ENCODE measurements around the gene PDGFA.

PDGFA gene

DNA sequence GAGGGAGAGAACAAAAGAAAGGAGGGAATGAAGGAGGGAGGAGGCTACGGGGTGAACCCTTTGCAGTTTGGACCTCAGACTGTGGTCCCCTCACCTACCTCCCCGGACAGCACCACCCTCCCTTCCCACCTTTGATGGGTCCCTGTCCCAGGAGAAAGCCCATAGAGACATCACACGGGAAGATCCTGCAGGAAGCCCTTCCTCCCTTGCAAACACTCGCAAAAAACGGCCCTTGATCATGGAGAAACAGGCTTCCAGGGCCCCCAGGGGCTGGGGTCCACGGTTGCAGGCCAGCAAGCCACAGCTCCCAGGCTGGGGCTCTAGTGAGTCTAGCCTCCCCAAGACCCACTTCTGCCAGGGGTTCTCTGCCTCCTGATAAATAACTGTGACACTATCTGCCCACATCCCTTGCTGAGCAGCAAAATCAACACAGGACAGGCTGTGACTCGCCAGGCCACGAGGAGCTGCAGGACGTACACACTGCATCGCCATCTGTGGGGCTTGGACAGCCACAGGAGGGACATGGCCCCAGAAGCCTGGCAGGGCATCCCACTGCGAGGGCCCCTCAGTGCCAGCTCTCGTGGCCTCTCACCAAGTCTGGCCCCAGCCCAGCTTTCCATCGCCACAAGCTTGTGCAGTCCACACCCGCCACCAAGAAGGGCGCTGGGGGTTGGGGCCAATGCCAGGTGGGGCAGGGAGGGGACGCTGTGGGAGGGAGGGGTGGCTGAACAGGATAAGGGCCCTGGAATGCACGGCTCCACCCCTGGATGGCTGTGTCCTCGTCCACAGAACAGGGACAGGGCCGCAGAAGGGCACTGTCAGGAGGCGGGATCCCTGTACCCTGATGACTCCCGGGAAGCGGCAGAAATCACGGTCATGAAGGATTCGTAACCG is 34.2 kb downstream of the PDGFA start:
- DNase-seq: no peak

DNA sequence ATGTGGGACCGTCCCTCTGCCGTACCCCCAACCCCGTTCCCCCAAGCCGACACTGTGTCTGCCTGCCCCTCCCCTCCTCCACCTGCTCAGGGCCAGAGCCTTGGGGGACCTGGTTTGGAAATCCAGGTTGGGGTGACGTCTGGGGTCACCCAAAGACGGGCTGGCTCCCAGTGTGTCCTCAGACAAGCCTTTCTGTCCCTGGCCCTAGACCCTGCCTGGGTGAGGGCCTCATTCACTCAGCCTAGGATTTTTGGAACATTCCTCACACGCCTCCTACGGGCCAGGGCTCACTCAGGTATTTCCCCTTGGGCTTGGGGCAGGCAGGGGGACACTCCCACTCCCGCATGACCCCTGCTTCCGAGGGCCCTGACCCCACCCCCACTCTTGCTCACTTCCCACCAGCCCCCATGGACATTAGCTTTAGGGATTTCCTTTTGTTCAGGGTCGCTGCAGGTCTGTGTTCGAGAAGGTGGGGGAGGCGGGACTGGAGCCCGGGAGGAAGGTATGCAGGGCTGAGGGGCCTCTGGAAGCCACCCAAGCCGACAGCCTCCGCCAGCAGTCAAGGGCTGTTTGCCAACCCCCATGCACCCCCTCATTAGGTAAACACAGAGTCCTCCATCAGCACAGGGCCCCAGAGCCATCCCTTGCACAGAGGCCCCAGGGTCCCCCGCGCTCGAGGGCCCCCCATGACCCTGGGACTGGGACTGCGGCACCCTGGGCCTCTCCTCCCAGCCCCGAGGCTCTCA is 35.1 kb downstream of the PDGFA start:
- no peak for DNase-seq

DNA sequence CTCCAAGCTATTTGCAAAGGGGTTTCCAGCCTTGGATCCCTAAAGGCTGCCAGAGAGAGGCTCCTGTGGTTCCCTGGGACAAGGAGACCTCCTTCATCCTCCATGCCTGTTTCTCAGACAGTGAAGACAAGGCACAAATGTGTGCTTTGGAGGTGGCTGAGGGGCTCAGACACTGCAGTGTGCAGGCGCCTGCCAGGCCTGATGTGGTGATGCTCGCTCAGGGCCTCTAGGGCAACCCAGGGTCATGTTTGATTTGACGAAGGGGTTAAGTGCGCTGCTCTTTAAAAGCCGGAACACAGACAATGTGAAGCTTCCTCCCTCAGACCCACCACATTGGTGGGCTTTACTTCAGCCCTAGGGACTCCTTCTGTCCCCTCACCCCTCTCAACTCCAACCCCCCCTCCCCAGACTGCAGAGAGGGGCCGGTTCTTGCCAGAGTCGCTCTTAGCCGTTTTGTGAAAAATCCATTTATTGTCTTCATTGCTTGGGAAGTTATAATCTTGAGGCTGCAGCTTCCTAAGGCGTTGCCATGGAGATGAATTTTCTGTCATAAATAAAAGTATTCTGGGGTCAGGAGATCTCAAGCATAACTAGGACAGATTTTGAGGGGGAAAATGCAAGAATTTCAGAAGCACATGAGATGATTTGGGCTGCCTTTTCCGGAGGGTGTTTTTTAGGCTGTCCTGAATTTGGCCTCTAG is 35.8 kb downstream of the PDGFA start:
- DNase-seq: no peak

DNA sequence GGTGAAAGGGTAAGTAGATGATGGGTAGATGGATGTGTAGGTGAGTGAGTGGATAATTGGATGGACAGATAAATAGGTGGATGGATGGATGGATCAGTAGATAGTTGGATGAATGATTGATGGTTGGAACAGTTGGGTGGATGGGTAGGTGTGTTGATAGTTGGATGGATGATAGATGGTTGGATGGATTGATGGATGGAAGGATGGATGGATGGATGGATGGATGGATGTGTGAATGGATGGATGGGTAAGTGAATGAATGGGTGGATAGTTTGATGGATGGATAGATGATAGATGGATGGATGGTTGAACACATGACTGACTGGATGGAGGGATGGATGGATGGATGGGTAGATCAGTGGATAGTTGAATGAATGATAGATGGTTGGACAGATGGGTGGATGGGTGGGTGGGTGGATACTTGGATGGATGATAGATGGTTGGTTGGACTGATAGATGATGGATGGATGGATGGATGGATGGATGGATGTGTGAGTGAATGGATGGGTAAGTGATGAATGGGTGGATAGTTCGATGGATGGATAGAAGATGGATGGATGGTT is 37.0 kb downstream of the PDGFA start:
- DNase-seq: no peak

DNA sequence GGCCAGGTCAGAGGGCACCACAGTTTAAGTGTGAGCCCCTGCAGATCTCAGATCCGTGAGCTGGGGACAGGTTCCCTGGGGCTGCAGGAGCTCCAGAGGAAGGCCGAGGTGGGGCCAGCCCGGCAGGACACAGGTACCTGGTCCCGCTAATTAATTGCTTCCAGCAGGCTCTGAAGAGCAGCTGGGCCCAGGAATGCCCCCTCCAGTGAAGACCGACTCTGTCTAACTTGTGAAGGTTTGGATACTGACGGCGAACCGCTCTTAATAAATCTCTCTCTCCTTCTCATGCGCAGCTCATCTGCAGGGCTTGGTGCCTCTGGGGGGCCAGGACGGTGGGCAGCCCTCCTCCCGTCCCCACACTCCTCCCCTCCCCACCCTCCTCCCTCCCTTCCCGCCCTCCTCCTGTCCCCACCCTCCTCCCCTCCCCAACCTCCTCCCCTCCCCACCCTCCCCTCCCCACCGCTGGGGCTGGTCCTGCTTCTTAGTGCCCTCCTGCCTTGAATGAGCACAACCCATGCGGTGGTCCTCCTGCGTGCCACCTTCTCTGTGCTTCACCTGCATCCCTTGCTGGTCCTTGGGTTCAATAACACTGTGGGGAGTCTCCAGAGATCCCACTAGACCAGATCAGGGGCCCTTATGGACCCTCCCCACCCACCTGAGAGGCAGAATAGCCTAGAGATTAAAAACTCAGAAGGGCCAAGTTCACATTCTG is 38.3 kb downstream of the PDGFA start:
- DNase-seq: no peak

DNA sequence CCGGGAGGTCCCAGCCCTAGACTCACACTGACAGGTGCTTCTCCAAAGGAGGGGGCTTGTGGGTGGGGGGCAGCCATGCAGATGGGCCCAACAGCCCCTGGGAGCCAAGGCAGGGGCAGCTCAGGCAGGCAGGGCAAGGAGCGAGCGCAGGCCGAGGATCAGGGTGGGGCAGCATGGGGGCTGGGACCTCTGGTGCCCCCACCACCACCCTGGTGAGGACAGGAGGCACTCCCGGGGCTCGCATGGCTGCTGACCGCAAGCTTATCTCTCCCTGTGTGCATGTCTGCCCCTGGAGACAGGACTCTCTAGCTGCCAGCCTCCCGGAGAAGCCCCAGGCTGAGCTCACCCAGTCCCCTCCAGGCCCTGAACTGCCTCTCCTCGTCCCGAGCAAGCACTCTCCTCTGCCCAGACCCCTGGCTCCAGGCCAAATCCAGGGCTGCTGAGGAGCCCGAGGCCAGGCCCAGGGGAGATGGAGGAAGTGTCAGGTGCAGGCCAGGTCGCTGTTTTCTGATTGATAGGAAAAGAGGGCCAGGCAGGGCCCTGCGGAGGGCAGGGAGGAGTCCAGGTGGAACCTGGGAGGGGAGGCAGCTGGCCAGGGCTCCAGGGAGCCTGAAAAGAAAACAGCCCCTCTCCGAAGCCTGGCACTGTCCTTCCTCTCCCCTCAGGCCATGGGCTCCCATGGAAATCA is 39.0 kb downstream of the PDGFA start:
- no peak for DNase-seq

DNA sequence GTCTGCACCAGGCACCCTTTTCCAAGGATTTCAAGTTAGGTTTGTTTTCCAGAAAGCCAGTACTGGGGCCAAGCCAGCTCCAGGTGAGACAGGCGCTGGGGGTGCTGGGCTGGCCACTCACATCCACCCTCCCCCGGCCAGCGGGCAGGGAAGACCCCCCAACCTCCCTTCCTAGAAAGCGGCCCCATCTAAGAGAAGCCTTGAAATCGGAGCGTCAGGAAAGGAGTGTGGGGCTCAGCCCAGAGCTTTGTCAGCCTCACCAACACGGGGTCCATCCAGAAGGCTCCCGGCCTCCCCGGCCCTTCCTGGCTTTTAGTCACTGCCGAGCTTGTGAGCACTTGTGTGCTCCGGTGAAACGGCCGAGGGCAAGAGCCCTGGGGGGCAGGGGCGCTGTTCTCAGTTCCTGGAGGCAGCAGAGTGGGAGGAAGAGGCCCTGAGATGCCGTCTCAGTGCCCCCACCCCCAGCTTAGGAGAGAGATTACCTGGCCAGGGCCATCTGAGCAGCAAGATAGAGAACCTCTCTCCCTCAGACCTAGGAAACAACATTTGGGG is 39.6 kb downstream of the PDGFA start:
- no peak for DNase-seq

DNA sequence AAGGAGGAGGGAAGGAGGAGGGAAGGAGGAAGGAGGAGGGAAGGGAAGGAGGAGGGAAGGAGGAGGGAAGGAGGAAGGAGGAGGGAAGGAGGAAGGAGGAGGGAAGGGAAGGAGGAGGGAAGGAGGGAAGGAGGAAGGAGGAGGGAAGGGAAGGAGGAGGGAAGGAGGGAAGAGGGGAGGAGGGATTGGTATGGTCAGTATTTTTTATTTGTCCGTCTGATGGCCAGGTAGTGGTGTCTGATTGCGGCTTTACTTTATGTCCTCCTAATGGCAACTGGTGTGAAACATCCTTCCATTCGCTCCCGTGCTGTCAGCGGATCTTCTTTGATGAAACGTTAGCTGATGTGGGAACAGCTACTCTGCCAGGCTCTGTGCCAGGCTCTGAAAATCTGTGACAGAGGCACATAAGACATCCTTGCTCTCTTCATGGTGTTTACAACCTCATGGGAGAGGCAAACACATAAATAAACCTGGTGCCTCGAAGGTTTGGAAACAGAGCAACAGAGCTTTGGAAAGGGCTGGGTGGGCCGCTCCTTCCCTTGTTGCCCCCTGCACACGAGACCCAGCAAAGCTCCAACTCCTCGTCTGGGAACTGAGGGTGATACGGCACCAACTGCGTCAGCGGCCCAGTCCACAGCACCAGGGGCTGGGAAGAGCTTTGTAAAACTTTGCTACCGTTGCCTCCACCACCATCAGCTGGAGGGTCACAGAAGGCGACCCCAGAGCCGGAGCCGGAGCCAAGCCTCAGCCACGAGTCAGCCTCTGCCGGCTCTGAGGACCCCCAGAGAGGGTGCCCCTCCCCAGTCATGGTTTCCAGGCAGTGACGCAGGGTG is 40.3 kb downstream of the PDGFA start:
- DNase-seq: no peak

DNA sequence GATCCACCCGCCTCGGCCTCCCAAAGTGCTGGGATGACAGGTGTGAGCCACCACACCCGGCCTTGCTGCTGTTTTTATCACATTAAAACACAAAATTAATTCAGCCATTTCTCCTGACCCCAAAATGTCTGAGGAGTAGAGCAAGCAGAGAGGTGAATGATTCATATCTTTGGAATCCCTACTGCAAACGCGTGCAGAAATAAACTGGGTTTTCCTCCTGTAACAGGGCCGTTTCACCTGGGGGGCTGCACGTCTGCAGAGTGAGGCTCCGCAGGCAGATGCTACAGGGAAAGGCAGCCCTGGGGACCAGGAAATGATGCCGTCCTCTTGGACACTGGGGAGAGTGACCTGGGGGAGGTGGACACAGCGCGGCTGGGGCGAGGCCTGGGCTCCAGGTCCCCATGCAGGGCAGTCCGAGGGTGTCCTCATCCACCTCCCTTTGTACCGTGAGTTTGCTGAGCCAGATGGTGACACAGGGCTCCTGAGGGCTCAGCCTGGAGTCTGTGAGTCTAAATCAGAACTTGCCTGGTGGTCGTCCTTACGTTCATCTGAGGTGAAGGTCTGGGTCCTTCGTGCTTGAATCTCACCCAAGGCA is 41.9 kb downstream of the PDGFA start:
- no peak for DNase-seq

DNA sequence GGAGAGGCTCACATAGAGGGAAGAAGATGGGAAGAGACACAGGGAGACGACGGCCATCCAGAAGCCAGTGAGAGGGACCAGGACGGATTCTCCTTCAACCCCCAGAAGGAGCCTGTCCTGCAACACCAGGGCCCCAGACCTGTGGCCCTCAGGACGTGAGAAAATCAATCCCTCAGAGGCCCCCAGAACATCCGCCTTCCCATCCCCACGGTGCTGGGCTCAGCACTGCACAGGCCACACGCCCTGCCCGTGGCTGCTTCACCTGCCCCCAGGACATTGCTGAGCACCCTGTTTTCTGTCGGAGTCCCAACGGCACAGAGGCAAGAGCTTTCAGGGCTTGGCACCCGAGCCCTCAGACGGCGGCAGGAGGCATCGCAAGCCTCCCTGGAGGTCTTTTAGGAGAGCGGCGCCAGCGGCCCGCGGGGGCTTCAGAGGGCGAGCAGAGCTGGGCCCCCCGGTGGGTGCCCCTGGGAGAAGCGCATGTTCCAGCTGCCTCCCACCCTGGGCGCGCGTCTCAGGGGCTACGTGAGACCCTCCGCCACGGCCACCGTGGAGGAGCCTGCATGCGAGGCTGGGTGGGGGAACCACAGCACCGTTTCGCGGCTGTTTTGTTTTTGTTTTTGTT is 42.8 kb downstream of the PDGFA start:
- DNase-seq: no peak

DNA sequence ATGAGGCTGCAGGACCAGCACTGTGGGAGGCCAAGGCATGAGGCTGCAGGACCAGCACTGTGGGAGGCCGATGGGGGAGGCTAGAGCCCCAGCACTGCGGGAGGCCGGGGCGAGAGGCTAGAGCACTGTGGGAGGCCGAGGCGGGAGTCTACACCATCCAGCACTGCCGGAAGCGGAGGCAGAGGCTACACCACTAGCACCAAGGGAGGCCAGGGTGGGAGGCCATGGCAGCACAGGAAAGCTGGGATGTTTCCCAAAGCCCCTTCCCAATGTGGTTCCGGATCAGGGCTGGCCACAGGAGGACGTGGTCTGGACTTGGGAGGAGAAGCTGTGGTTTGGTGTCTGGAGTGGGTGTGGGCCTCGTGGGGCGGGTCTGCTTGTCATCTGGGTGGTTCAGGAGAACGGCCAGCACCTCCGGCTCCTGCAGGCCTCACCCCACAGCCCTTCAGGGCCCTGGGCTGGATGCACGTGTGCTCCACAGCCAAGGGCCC is 43.6 kb downstream of the PDGFA start:
- no peak for DNase-seq

DNA sequence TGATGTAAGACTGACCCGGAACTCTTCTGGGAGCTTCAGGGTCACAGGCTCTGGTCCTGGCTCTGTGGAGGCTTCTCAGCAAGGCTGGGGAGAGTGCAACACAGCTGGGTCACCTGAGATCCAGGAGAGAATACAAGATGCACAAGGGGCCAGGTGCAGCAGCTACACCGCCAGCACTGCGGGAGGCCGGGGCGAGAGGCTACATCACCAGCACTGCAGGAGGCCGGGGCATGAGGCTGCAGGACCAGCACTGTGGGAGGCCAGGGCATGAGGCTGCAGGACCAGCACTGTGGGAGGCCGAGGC is 44.3 kb downstream of the PDGFA start:
- no peak for DNase-seq

DNA sequence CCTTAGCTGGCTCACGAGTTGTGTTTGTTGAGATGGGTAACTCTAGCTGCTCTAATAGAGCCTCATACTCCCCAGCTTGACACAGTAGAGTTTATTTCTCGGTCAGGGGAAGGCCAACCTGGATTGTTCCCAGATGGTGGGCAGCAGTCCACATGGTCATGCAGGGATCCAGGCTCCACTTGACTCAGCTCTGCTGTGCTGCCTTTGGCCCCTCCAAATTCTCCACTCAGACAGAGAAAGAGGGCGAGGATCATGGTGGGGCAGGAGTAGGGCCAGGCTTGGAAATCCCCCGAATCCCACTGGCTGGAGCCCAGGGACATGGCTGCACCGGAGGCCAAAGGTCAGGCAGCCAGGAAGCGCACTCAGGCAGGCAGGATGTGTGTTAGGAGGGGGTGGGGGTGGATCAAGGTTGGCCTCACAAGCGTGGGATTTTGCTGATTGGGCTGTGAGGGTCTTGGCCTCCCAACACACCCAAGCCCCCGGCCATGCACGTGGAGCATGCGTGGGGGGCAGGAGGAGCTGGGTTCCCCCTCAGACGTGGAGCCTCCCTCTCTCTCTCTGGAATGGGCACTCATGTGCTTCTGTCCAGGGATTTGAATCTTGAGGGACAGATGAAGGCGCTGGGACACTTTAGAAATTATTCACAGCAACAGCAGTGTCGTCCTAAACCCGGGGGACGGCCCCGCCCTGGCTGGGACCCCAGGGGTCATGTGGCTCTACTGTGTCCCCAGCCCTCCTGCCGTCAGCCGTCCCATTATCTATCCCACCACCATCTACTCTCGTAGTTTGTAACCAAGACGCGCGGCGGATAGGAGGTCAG is 44.8 kb downstream of the PDGFA start:
- DNase-seq: no peak

DNA sequence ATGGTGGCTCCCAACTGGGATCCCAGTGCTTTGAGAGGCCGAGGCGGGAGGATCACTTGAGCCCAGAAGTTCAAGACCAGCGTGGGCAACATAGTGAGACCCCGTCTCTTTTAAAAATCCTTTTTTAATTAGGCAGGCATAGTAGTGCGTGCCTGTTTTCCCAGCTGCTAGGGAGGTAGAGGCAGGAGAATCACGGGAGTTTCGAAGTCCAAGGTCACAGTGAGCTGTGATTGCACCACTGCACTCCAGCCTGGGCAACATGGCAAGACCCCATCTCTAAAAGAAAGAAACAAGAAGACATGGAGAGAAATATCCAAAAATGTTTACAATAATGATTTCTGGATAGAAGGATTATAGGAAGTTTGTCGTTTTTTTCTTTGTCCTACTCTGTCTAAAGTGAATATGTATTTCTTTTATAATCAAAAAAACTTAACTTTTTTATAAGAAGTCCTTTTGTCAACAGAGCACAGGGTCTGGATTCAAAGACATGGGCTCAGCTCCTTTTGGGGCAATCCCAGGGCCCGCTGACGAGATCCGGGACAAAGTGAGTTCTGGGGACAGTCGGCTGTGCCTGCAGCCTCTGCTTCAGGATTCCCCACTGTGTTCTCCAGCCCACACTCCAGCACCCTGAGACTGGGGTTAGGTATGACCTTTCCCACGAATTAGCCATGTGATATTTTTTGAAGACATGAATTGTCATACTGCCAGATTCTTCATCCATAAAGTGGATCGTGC is 45.6 kb downstream of the PDGFA start:
- DNase-seq: no peak

DNA sequence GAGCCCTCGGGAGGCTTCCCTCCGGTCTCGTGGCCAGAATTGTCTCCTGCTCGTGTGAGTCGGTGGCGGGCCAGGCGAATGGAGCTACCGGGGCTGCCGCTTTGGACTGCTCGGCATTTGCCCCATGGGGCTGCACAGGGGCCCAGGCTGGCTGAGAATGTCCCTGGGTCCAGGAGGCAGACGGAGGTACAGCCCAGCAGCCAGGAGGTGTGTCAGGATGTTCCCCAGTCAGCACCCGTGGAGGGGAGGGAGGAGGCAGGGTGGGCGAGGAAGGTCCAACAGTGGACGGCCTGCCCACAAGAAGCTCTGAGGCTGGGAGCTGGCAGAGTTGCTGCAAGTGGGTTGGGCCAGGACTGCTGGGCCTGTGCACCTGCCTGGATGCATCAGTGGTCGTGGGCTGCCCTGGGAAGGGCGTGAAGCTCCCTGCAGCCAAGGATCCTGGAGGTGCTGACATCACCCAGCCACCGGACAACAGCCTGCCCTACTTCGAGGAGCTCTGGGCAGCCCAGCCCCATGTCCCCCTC is 46.4 kb downstream of the PDGFA start:
- no peak for DNase-seq

DNA sequence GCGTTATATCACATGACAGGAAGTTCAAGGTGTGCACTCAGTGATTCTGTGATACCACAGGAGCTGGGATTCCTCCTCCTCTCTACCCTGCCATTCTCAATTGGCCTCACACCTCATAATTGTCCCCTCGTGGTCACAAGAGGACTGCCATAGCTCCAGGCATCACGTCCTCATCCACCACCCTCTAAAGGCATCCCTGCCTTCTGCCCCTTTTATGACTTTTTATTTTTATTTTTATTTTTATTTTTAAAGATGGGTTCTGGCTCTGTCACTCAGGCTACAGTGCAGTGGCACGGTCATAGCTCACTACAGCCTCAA is 47.0 kb downstream of the PDGFA start:
- no peak for DNase-seq

DNA sequence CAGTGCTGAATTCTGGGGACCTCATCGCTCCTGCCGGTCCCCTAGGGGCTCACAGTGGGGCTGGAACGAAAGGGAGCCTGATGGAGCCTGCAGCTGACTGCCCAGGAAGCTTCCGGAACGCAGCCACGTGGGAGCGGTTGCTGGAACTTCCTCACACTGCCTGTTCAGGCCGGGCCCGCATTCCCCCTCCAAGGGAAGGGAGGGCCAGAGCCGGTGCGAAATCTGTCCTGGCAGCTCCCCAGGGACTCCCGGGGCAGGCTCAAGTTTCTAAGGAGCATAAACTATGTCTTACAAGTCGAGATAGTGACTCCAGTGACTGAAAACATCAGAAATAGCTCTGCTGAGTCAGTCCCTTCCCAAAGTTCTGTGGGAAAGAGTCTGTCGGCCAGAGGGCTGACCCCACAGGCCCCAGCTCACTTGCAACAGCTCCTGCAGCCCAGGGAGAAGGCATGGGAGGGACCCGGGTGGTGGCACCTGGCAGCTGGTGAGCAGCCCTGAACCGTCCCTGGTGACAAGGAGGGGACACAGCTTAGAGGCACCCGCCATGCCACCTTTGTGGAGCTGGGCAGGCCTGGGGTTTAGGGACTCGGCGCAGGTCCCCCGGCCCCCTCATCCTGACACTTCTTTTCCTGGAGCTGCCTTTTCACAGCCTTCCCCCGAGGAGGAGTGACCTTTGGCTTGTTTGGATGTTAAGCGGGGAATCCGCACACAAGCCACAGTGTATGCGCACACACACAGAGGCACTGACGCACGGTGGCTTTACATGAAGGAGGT is 47.6 kb downstream of the PDGFA start:
- DNase-seq: no peak

All from NCI-H446 treated with DMSO at 0.1 percent for 48 hours (cell line).